Endodermal cell (in vitro differentiated cells): ENCODE results near the gene TRIM50. TPM values are rescaled to one million over a fixed set of nuclear protein-coding genes. Genes with fewer than 3 reads are reported as not detected.

ENCODE experiments used
- DNase-seq: peaks from one replicate; pipeline ENCODE4 v3.0.0-alpha.2; 2017
- H3K27ac ChIP-seq: 2 replicates; pipeline ENCODE4 v1.5.1; 2013; ENCODE audit warnings: mild to moderate bottlenecking, low read depth, low read length, moderate library complexity
- H3K27me3 ChIP-seq: 2 replicates; pipeline ENCODE4 v1.6.1; 2013; ENCODE audit warnings: mild to moderate bottlenecking, low read length, moderate library complexity; ENCODE audit not compliant: insufficient read depth, control insufficient read depth, poor library complexity, severe bottlenecking
- H3K36me3 ChIP-seq: 2 replicates; pipeline ENCODE4 v1.7.0; 2013; ENCODE audit warnings: mild to moderate bottlenecking, low read length, moderate library complexity; ENCODE audit not compliant: control insufficient read depth, insufficient read depth
- H3K4me1 ChIP-seq: one replicate; pipeline ENCODE4 v1.7.0; 2013; ENCODE audit warnings: low read length; ENCODE audit not compliant: control insufficient read depth, insufficient read depth
- H3K4me3 ChIP-seq: 2 replicates; pipeline ENCODE4 v1.5.1; 2013; ENCODE audit warnings: mild to moderate bottlenecking, low read length, moderate library complexity
- H3K9ac ChIP-seq: 2 replicates; pipeline ENCODE4 v1.6.1; 2013; ENCODE audit warnings: mild to moderate bottlenecking, low read length, moderate library complexity; ENCODE audit not compliant: poor library complexity, severe bottlenecking; ENCODE audit errors: extremely low read depth
- H3K9me3 ChIP-seq: 2 replicates; pipeline ENCODE4 v1.6.1; 2013; ENCODE audit warnings: mild to moderate bottlenecking, low read length, moderate library complexity; ENCODE audit not compliant: control insufficient read depth
- H3K27ac Mint-ChIP-seq: 2 replicates; pipeline ENCODE4 v1.8.0; 2020; ENCODE audit warnings: mixed read lengths
- H3K27me3 Mint-ChIP-seq: 2 replicates; pipeline ENCODE4 v1.8.0; 2021; ENCODE audit warnings: mild to moderate bottlenecking, mixed read lengths; ENCODE audit not compliant: insufficient read depth
- H3K36me3 Mint-ChIP-seq: 2 replicates; pipeline ENCODE4 v1.8.0; 2020; ENCODE audit warnings: low read depth, mixed read lengths
- H3K4me1 Mint-ChIP-seq: 2 replicates; pipeline ENCODE4 v1.8.0; 2020; ENCODE audit warnings: mixed read lengths
- H3K4me3 Mint-ChIP-seq: 2 replicates; pipeline ENCODE4 v1.8.0; 2020; ENCODE audit warnings: mild to moderate bottlenecking, moderate library complexity, mixed read lengths
- H3K9me3 Mint-ChIP-seq: 2 replicates; pipeline ENCODE4 v1.8.0; 2020; ENCODE audit warnings: mild to moderate bottlenecking, mixed read lengths
- WGBS, 2 experiments: methylation state at CpG; one replicate each; pipeline versions ENCODE4 v1.1.5 to v1.1.7; 2013; ENCODE audit warnings: missing lambda C conversion rate in 2 of 2, mixed read lengths in 1 of 2; ENCODE audit not compliant: insufficient coverage in 1 of 2, insufficient read length in 1 of 2; 5-methylcytosine and 5-hydroxymethylcytosine counted together
- total RNA-seq, 2 donors: library from RNA; stranded (reverse); fragmentation: NEBNext Ultra II Directional in 1 of 2; extraction: Animal tissue kit (Norgen Biotek cat#: 25700) in 1 of 2; gene quantifications; 2 replicates in 1 of 2; 3 replicates in 1 of 2; pipeline ENCODE4 v1.2.1, GENCODE V29; 2021
- TF ChIP-seq, protein P1 (sequence below): fragments of 200-600 bp; sonication (generic); conservative IDR thresholded peaks from 2 replicates; pipeline ENCODE4 v1.5.0; 2021; ENCODE audit warnings: antibody characterized with exemption, mild to moderate bottlenecking

TRIM50 gene
- total RNA-seq, 2 donors from 2014 or later: 0.24 to 0.33 TPM

DNA sequence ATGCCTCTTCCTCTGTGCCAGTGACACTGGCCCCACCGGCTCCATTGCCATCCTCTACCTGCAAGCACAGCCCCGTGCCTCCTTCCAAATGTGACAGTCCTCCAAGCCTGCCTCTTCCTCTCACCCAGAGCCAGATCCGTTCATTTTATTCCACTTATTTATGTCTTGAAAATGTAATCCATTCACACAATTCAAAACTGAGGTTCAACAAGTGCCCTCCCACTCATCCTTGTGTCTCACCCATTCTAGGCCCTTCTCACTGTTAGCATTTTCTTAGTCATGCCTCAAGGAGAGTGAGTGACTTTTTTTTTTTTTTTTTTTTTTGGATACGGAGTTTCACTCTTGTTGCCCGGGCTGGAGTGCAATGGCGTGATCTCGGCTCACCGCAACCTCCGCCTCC lies 41.7 kb upstream of the TRIM50 start:
- no peak for DNase-seq
- no peaks in the 10 kb centered on the region for H3K4me1 Mint-ChIP-seq
- Histone ChIP-seq H3K4me3 (no peak overlapping the region), H3K9ac (no peak overlapping the region), H3K36me3 (no peaks in the 10 kb centered on the region), H3K4me1 (no peaks in the 10 kb centered on the region), H3K27ac (no peak overlapping the region), H3K9me3 (no peaks in the 10 kb centered on the region), H3K27me3 (no peaks in the 10 kb centered on the region)
- no peaks in the 10 kb centered on the region for H3K36me3 Mint-ChIP-seq
- no peak overlapping the region for H3K4me3 Mint-ChIP-seq
- no peaks in the 10 kb centered on the region for H3K9me3 Mint-ChIP-seq
- H3K27me3 Mint-ChIP-seq: no peaks in the 10 kb centered on the region
- no peak overlapping the region for H3K27ac Mint-ChIP-seq
- WGBS, 2 experiments: 89 to 92% methylated on average over 5 to 9 of the region's 9 CpGs
- TF ChIP-seq, protein P1, sequence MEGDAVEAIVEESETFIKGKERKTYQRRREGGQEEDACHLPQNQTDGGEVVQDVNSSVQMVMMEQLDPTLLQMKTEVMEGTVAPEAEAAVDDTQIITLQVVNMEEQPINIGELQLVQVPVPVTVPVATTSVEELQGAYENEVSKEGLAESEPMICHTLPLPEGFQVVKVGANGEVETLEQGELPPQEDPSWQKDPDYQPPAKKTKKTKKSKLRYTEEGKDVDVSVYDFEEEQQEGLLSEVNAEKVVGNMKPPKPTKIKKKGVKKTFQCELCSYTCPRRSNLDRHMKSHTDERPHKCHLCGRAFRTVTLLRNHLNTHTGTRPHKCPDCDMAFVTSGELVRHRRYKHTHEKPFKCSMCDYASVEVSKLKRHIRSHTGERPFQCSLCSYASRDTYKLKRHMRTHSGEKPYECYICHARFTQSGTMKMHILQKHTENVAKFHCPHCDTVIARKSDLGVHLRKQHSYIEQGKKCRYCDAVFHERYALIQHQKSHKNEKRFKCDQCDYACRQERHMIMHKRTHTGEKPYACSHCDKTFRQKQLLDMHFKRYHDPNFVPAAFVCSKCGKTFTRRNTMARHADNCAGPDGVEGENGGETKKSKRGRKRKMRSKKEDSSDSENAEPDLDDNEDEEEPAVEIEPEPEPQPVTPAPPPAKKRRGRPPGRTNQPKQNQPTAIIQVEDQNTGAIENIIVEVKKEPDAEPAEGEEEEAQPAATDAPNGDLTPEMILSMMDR: no peak

DNA sequence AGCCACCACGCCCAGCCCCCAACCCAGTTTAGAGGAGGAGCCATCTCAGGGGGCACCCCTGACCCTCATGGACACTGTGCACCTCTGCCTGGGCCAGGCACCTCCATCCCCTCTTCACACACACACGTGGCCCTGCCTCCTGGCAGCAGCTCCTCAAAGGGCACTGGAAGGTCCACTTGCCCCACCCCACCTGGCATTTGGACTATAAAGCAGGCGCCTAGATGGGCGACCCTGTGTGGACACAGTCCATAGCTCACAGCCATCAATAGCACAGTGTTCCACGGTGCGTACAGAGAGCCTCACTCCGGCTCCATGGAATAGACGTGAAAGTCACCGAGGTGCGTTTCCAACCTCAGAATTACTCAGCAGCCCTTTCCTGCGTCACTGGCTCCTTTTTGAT lies 41.1 kb upstream of the TRIM50 start:
- WGBS, 2 experiments: 92 to 95% methylated on average over 8 to 11 of the region's 11 CpGs

DNA sequence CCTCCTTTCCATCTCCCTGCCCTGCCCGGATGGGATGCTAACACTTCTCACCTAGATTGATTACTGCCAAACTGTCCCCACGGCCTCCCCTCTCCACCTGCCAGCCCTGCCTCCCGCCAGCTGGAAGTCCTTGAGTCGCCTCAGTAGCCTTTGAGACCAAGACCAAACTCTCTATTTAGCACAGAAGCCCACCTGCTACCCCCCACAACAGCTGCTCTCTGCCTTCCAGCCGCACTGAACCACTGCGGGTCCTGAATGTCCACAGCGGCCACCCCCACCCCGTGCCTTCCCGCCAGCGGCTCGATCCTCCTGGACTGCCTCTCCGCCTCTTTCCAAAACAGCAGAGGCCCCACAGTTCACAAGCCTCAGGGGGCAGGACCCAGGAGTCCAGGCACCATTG lies 39.1 kb upstream of the TRIM50 start:
- 90 to 100% methylated on average over 1 to 12 of the region's 12 CpGs for WGBS, 2 experiments
- no peaks in the 10 kb centered on the region for H3K9me3 Mint-ChIP-seq
- Histone ChIP-seq H3K9ac (no peak overlapping the region), H3K4me1 (no peaks in the 10 kb centered on the region), H3K4me3 (no peak overlapping the region), H3K9me3 (no peaks in the 10 kb centered on the region), H3K36me3 (no peaks in the 10 kb centered on the region), H3K27ac (no peak overlapping the region), H3K27me3 (no peaks in the 10 kb centered on the region)
- H3K4me3 Mint-ChIP-seq: no peak overlapping the region
- TF ChIP-seq, protein P1: no peak
- no peak overlapping the region for H3K27ac Mint-ChIP-seq
- no peaks in the 10 kb centered on the region for H3K27me3 Mint-ChIP-seq
- peak; percentile 47 for DNase-seq
- no peaks in the 10 kb centered on the region for H3K4me1 Mint-ChIP-seq
- H3K36me3 Mint-ChIP-seq: no peaks in the 10 kb centered on the region

More for the DNA sequence above, 41.1 kb upstream of the TRIM50 start:
- H3K27me3 Mint-ChIP-seq: no peaks in the 10 kb centered on the region
- TF ChIP-seq, protein P1: no peak
- no peak overlapping the region for H3K27ac Mint-ChIP-seq
- H3K4me3 Mint-ChIP-seq: no peak overlapping the region
- H3K36me3 Mint-ChIP-seq: no peaks in the 10 kb centered on the region
- no peaks in the 10 kb centered on the region for H3K9me3 ChIP-seq
- no peaks in the 10 kb centered on the region for H3K27me3 ChIP-seq
- no peaks in the 10 kb centered on the region for H3K36me3 ChIP-seq
- H3K27ac ChIP-seq: no peak overlapping the region
- H3K4me3 ChIP-seq: no peak overlapping the region
- no peak for DNase-seq
- H3K4me1 Mint-ChIP-seq: no peaks in the 10 kb centered on the region
- H3K9ac ChIP-seq: no peak overlapping the region
- H3K4me1 ChIP-seq: no peaks in the 10 kb centered on the region
- no peaks in the 10 kb centered on the region for H3K9me3 Mint-ChIP-seq
